Stomach (tissue), 9 donors: Measurements from ENCODE around the gene RFTN1. TPM values are rescaled to one million over a fixed set of nuclear protein-coding genes. Genes with fewer than 3 reads are reported as not detected.

Experiments
- DNase-seq, 2 donors: peaks; one replicate each; pipeline versions ENCODE4 v3.0.0 to v3.0.0-alpha.2; 2013 to 2019
- H3K27ac ChIP-seq, 5 donors: fragments of 200-600 bp in 4 of 5; sonication (generic) in 4 of 5; one replicate each; pipeline ENCODE4 v1.5.1; 2013 to 2019; ENCODE audit warnings: mild to moderate bottlenecking in 1 of 5, moderate library complexity in 1 of 5
- H3K27me3 ChIP-seq, 3 donors: fragments of 200-600 bp; sonication (generic); one replicate each; pipeline ENCODE4 v1.5.1; 2017 to 2019; ENCODE audit warnings: mixed run types in 1 of 3
- H3K36me3 ChIP-seq, 4 donors: fragments of 200-600 bp; sonication (generic); 1 replicate in 3 of 4; 2 replicates in 1 of 4; pipeline ENCODE4 v1.5.1; 2016 to 2019
- H3K4me1 ChIP-seq, 4 donors: fragments of 200-600 bp; sonication (generic); one replicate each; pipeline ENCODE4 v1.5.1; 2016 to 2019
- H3K4me3 ChIP-seq, 4 donors: fragments of 200-600 bp; sonication (generic) in 3 of 4; one replicate each; pipeline ENCODE4 v1.5.1; 2016 to 2019; ENCODE audit warnings: mild to moderate bottlenecking in 1 of 4
- H3K9me3 ChIP-seq, 4 donors: fragments of 200-600 bp; sonication (generic); one replicate each; pipeline ENCODE4 v1.5.1; 2016 to 2019
- CTCF ChIP-seq, 7 experiments: fragments of 450-650 bp in 4 of 7; fragments of 200-600 bp in 3 of 7; sonication (generic) in 3 of 7; IDR thresholded peaks; one replicate each; pipeline ENCODE4 v1.5.1; 2016 to 2019; ENCODE audit warnings: antibody characterized with exemption in 7 of 7, control low read depth in 2 of 7, mild to moderate bottlenecking in 1 of 7
- EP300 ChIP-seq: sonication (generic); formaldehyde crosslinking; IDR thresholded peaks from one replicate; pipeline ENCODE4 v1.6.1; 2017; ENCODE audit warnings: antibody characterized with exemption
- POLR2A ChIP-seq, 4 donors: fragments of 450-650 bp; IDR thresholded peaks; one replicate each; pipeline ENCODE4 v1.6.1; 2016; ENCODE audit warnings: antibody characterized with exemption in 4 of 4, control low read depth in 2 of 4, mild to moderate bottlenecking in 1 of 4, moderate library complexity in 1 of 4
- POLR2AphosphoS5 ChIP-seq, 3 donors: sonication (generic); formaldehyde crosslinking; IDR thresholded peaks; one replicate each; pipeline ENCODE4 v1.6.1; 2016; ENCODE audit warnings: antibody characterized with exemption in 3 of 3
- WGBS, 5 donors: extraction: QIAGEN DNeasy Blood & Tissue Kit in 3 of 5; methylation state at CpG; one replicate each; pipeline versions ENCODE4 v1.1.5 to v1.1.7; 2013 to 2018; 5-methylcytosine and 5-hydroxymethylcytosine counted together
- intact Hi-C: fragments of 100-400 bp; cut with DNase I; formaldehyde crosslinking; loops from one replicate; pipeline ENCODE4 v1.15.1; 2023; ENCODE audit warnings: low total_unique reads
- polyA plus RNA-seq, 3 donors: library from polyadenylated mRNA; stranded (reverse); fragments of 200-250 nt; gene quantifications; one replicate each; pipeline ENCODE4 v1.2.3, GENCODE V29; 2013
- total RNA-seq, 5 donors: library from RNA; depleted of rRNA; stranded (reverse); fragments of >200 nt; gene quantifications; one replicate each; pipeline versions ENCODE4 v1.1.0 to v1.2.3, GENCODE V29; 2014 to 2016
- donor health status: healthy with polysubstance abuse.
- donor health status: Bipolar disorder and iron deficiency.
- donor health status: healthy.

RFTN1 gene
- total and polyA plus RNA-seq, 8 donors = 4.6 to 103 (median 18.9) TPM

GRCh38 chr3:16500093-16500492 lies 13.4 kb downstream of the RFTN1 start:
- Histone ChIP-seq H3K27me3 (no peaks in the 10 kb centered on the region), H3K4me1 (peaks cover 0 to 12% (median 4%) of the 10 kb centered on the region in 4 donors), H3K9me3 (no peaks in the 10 kb centered on the region), H3K4me3 (no peak overlapping the region), H3K27ac (no peak overlapping the region), H3K36me3 (no peaks in the 10 kb centered on the region)
- 84 to 96% (median 92%) methylated on average over 1 of the region's 1 CpG for WGBS, 5 donors
- no peak for TF ChIP-seq CTCF (IDR thresholded peaks at IDR 0.05)
- TF ChIP-seq POLR2A (IDR thresholded peaks at IDR 0.05) = no peak
- TF ChIP-seq EP300 = no peak
- TF ChIP-seq POLR2AphosphoS5 (IDR thresholded peaks at IDR 0.05) = no peak
- DNase-seq = no peak
- intact Hi-C loops = no loop called here

GRCh38 chr3:16499351-16499750 lies 14.1 kb downstream of the RFTN1 start:
- no peak overlapping the region for H3K27ac ChIP-seq
- TF ChIP-seq POLR2AphosphoS5 (IDR thresholded peaks at IDR 0.05) (no peak), EP300 (no peak), POLR2A (IDR thresholded peaks at IDR 0.05) (no peak), CTCF (IDR thresholded peaks at IDR 0.05) (no peak)
- no peaks in the 10 kb centered on the region for H3K9me3 ChIP-seq
- 80 to 88% (median 86%) methylated on average over 4 of the region's 4 CpGs for WGBS, 5 donors
- no peak overlapping the region for H3K4me3 ChIP-seq
- H3K27me3 ChIP-seq = no peaks in the 10 kb centered on the region
- intact Hi-C loops = no loop called here
- no peaks in the 10 kb centered on the region for H3K36me3 ChIP-seq
- no peak for DNase-seq
- peaks cover 0 to 11% (median 5%) of the 10 kb centered on the region in 4 donors for H3K4me1 ChIP-seq

GRCh38 chr3:16498130-16498890 lies 15.2 kb downstream of the RFTN1 start:
- Histone ChIP-seq H3K9me3 (no peaks in the 10 kb centered on the region), H3K27ac (no peak overlapping the region), H3K4me1 (peaks cover 0 to 14% (median 4%) of the 10 kb centered on the region in 4 donors), H3K4me3 (no peak overlapping the region), H3K27me3 (no peaks in the 10 kb centered on the region), H3K36me3 (no peaks in the 10 kb centered on the region)
- WGBS, 5 donors = 66 to 77% (median 69%) methylated on average over 5 of the region's 5 CpGs
- no peak for DNase-seq
- intact Hi-C loops = no loop called here
- TF ChIP-seq EP300 = no peak
- no peak for TF ChIP-seq CTCF (IDR thresholded peaks at IDR 0.05)
- no peak for TF ChIP-seq POLR2A (IDR thresholded peaks at IDR 0.05)
- TF ChIP-seq POLR2AphosphoS5 (IDR thresholded peaks at IDR 0.05) = no peak

- whole genome bisulfite sequencing, 5 donors = 70 to 80% (median 79%) methylated on average over 10 of the region's 10 CpGs
- TF ChIP-seq POLR2AphosphoS5 (IDR thresholded peaks at IDR 0.05) (no peak), POLR2A (IDR thresholded peaks at IDR 0.05) (no peak), EP300 (no peak), CTCF (IDR thresholded peaks at IDR 0.05) (no peak)
- no peak overlapping the region for H3K27ac ChIP-seq
These were observed 16.9 kb downstream of the RFTN1 start for GRCh38 chr3:16496408-16497222.

More at GRCh38 chr3:16496408-16497222, 16.9 kb downstream of the RFTN1 start:
- no peak for DNase-seq
- peaks cover 0 to 13% (median 10%) of the 10 kb centered on the region in 4 donors for H3K36me3 ChIP-seq
- no peaks in the 10 kb centered on the region for H3K27me3 ChIP-seq
- intact Hi-C loops = no loop called here
- peaks cover 0 to 14% (median 4%) of the 10 kb centered on the region in 4 donors for H3K4me1 ChIP-seq
- no peak overlapping the region for H3K4me3 ChIP-seq
- H3K9me3 ChIP-seq = no peaks in the 10 kb centered on the region
